Ishikawa (cell line): Measurements from ENCODE around the gene SEMA3G.

Experiments
- CREB1 ChIP-seq: IDR thresholded peaks from 2 replicates; pipeline ENCODE4 v1.6.1; 2012; ENCODE audit warnings: low read depth
- TAF1 ChIP-seq: IDR thresholded peaks from 2 replicates; pipeline ENCODE4 v1.6.1; 2012; ENCODE audit warnings: low read depth, mild to moderate bottlenecking
- TF ChIP-seq, protein P1 (sequence below): IDR thresholded peaks from 2 replicates; pipeline ENCODE4 v1.6.1; 2012

DNA sequence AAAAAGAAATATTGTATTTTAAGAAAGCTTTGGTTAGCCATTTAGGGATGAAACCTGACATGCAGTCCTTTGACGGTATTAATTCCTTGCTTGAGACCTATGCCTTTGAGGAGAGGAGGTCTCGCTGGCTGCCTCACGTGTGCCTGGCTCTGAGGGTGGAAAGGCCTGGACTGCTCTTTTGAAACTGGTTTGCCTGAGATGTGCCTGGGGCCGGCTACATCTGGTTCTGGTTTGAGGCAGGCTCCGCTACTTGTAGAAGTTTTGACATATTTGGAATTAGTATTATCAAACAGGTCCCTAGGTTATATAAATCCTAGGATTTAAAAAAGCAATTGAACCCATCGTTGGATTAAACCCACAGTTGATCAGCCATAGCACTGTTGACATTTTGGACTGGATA is 17.0 kb upstream of the SEMA3G start:
- TF ChIP-seq CREB1 (no peak), TAF1 (no peak)
- TF ChIP-seq, protein P1, sequence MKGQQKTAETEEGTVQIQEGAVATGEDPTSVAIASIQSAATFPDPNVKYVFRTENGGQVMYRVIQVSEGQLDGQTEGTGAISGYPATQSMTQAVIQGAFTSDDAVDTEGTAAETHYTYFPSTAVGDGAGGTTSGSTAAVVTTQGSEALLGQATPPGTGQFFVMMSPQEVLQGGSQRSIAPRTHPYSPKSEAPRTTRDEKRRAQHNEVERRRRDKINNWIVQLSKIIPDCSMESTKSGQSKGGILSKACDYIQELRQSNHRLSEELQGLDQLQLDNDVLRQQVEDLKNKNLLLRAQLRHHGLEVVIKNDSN: no peak
